Lung (tissue), 12 donors: ENCODE measurements around the gene MTUS2. TPM values are rescaled to one million over a fixed set of nuclear protein-coding genes. Genes with fewer than 3 reads are reported as not detected.

Source experiments
- ATAC-seq: fragments of 200-7000 bp; cut with Tn5 transposase; one replicate; pipeline ENCODE4 v1.9.1; 2020; ENCODE audit warnings: moderate number of reproducible peaks; ENCODE audit not compliant: insufficient read depth, low FRiP score
- DNase-seq, 3 donors: peaks; one replicate each; pipeline ENCODE4 v3.0.0-alpha.2; 2013 to 2017
- H3K27ac ChIP-seq, 2 donors: one replicate each; pipeline ENCODE4 v1.5.1; 2013; ENCODE audit warnings: mild to moderate bottlenecking in 2 of 2, moderate library complexity in 2 of 2, control low read depth in 1 of 2, inconsistent platforms in 1 of 2, low read depth in 1 of 2, low read length in 1 of 2
- H3K27me3 ChIP-seq, 3 donors: one replicate each; pipeline ENCODE4 v1.5.1; 2013; ENCODE audit warnings: low read length in 2 of 3; ENCODE audit not compliant: control insufficient read depth in 3 of 3, insufficient read depth in 3 of 3
- H3K36me3 ChIP-seq, 4 donors: one replicate each; pipeline ENCODE4 v1.5.1; 2013; ENCODE audit warnings: low read length in 4 of 4, mild to moderate bottlenecking in 1 of 4, moderate library complexity in 1 of 4; ENCODE audit not compliant: control insufficient read depth in 4 of 4, insufficient read depth in 4 of 4
- H3K4me1 ChIP-seq, 5 donors: one replicate each; pipeline ENCODE4 v1.5.1; 2013; ENCODE audit warnings: low read length in 5 of 5, mild to moderate bottlenecking in 2 of 5, moderate library complexity in 1 of 5; ENCODE audit not compliant: control insufficient read depth in 5 of 5, insufficient read depth in 5 of 5
- H3K4me3 ChIP-seq: one replicate; pipeline ENCODE4 v1.5.1; 2013; ENCODE audit warnings: mild to moderate bottlenecking, control low read depth, moderate library complexity
- H3K9ac ChIP-seq, 2 donors: one replicate each; pipeline ENCODE4 v1.5.1; 2013; ENCODE audit warnings: low read length in 2 of 2, control low read depth in 1 of 2; ENCODE audit not compliant: insufficient read depth in 1 of 2
- H3K9me3 ChIP-seq, 4 donors: one replicate each; pipeline ENCODE4 v1.5.1; 2013; ENCODE audit warnings: low read length in 3 of 4, mild to moderate bottlenecking in 1 of 4, moderate library complexity in 1 of 4; ENCODE audit not compliant: control insufficient read depth in 4 of 4, insufficient read depth in 3 of 4
- WGBS, 2 donors: extraction: QIAGEN DNeasy Blood & Tissue Kit; methylation state at CpG; one replicate each; pipeline ENCODE4 v1.1.7; 2013; 5-methylcytosine and 5-hydroxymethylcytosine counted together
- polyA plus RNA-seq, 2 donors: library from polyadenylated mRNA; stranded (reverse); fragments of 200-250 nt; gene quantifications; one replicate each; pipeline ENCODE4 v1.2.1, GENCODE V29; 2013
- total RNA-seq, 2 donors: library from RNA; depleted of rRNA in 1 of 2; stranded (reverse); fragments of >200 nt in 1 of 2; gene quantifications; one replicate each; pipeline ENCODE4 v1.2.1, GENCODE V29; 2014 to 2021
- TF ChIP-seq, protein P1 (sequence below): IDR thresholded peaks from 2 replicates; pipeline ENCODE4 v1.5.1; 2012; ENCODE audit warnings: mild to moderate bottlenecking; ENCODE audit errors: control extremely low read depth, extremely low read depth
- donor health status: control.
- donor health status: control.
- donor health status: Bipolar disorder and iron deficiency.
- donor health status: healthy.
- donor health status: DM: yes; HTN: yes; CAD: no.

Gene MTUS2
- total and polyA plus RNA-seq, 4 donors: 0.03 to 0.54 (median 0.08) TPM

DNA sequence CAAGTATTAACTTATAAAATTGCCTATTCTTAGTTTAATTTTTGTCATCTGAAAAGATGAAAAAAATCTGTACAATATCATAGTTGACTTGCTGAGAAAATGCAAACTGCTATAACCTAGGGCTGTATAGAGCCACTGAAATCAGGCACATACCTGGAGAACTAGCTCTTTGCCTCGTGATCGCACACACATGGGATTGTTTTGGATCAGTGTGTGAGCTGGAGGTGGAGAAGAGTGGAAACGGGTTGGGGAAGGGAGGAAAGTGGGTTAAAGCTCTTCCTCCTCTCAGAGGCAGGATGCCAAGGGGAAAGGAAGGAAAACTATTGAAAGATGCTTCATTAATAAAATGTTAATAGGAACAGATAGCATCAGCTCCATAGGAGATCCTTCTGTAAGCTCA, 2.7 kb downstream of the MTUS2 start:
- peaks cover 4 to 35% (median 34%) of the 10 kb centered on the region in 3 donors for H3K27me3 ChIP-seq
- TF ChIP-seq, protein P1, sequence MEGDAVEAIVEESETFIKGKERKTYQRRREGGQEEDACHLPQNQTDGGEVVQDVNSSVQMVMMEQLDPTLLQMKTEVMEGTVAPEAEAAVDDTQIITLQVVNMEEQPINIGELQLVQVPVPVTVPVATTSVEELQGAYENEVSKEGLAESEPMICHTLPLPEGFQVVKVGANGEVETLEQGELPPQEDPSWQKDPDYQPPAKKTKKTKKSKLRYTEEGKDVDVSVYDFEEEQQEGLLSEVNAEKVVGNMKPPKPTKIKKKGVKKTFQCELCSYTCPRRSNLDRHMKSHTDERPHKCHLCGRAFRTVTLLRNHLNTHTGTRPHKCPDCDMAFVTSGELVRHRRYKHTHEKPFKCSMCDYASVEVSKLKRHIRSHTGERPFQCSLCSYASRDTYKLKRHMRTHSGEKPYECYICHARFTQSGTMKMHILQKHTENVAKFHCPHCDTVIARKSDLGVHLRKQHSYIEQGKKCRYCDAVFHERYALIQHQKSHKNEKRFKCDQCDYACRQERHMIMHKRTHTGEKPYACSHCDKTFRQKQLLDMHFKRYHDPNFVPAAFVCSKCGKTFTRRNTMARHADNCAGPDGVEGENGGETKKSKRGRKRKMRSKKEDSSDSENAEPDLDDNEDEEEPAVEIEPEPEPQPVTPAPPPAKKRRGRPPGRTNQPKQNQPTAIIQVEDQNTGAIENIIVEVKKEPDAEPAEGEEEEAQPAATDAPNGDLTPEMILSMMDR: no peak
- H3K9ac ChIP-seq: no peak overlapping the region
- DNase-seq: no peak
- H3K9me3 ChIP-seq: peaks cover 0 to 4% (median 0%) of the 10 kb centered on the region in 4 donors
- H3K27ac ChIP-seq: no peak overlapping the region
- ATAC-seq: no peak
- no peak overlapping the region for H3K4me3 ChIP-seq
- 73 to 85% methylated on average over 3 of the region's 3 CpGs for WGBS, 2 donors
- H3K4me1 ChIP-seq: peaks cover 0 to 10% (median 0%) of the 10 kb centered on the region in 5 donors
- H3K36me3 ChIP-seq: no peaks in the 10 kb centered on the region

DNA sequence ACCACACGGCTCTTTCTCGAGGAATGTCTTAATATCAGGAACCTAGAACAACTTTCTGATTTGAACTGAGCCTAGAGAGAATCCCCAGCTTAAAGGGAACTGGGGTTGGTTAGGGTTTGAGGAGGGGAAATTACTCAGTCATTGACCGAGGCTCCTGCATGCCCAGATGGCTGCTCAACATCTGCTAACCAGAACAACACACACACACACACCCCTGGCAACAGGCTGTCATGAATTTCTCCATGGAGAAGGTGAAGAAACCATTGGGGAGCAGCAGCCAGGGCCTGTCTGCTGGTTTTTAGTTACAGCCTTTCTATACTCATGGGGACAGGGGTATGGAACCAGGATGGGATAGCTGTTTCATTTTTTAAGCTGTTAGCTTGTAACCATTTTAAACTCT, 5.2 kb downstream of the MTUS2 start:
- ATAC-seq: no peak
- no peak for DNase-seq
- Histone ChIP-seq H3K4me3 (no peak overlapping the region), H3K9me3 (peaks cover 0 to 7% (median 5%) of the 10 kb centered on the region in 4 donors), H3K27me3 (peaks cover 0 to 23% (median 20%) of the 10 kb centered on the region in 3 donors), H3K4me1 (peaks cover 0 to 4% (median 0%) of the 10 kb centered on the region in 5 donors), H3K27ac (no peak overlapping the region), H3K9ac (no peak overlapping the region), H3K36me3 (no peaks in the 10 kb centered on the region)
- TF ChIP-seq, protein P1: no peak
- 78 to 82% methylated on average over 3 of the region's 3 CpGs for whole genome bisulfite sequencing, 2 donors

DNA sequence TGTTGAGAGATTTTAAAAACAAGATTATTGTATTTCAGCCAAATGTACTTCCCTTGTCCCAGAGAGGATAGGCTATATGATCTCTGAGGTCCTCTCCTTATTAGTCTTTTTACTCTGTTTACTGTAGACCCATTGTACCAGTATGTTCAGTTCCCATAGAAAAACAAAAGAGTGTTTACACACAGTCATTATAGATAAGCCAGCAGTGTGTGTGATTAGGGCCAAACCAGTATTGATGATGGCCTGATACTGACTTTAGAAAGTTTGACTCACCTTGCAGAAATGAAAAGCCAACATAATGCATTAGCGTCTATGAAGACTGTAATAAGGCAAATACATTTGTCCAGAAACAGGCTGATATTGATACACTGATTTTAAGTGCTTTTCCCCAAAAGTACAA, 6.2 kb downstream of the MTUS2 start:
- Histone ChIP-seq H3K9me3 (peaks cover 0 to 7% (median 5%) of the 10 kb centered on the region in 4 donors), H3K9ac (no peak overlapping the region), H3K27ac (no peak overlapping the region), H3K36me3 (no peaks in the 10 kb centered on the region), H3K27me3 (peaks cover 0 to 15% (median 13%) of the 10 kb centered on the region in 3 donors), H3K4me1 (no peaks in the 10 kb centered on the region), H3K4me3 (no peak overlapping the region)
- 86 to 95% methylated on average over 1 of the region's 1 CpG for WGBS, 2 donors
- ATAC-seq (no peak), DNase-seq (no peak)
- TF ChIP-seq, protein P1: no peak

DNA sequence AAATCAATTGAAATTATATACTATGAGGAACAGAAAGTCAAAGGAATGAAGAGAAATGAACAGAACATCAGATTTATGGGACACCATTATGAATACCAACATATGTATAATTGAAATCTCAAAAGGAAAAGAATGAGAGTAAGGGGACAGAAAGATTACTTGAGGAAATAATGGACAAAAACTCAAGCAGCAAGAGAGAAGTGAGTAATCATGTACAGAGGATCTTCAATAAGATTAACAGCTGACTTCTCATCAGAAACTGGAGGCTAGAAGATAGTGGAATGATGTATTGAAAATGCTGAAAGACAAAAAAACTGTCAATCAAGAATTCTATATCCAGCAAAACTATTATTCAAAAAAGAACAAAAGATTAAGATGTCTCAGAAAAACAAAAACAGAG, 10.4 kb downstream of the MTUS2 start:
- H3K4me3 ChIP-seq: no peak overlapping the region
- H3K9ac ChIP-seq: no peak overlapping the region
- no peaks in the 10 kb centered on the region for H3K36me3 ChIP-seq
- no peak for ATAC-seq
- no peak overlapping the region for H3K27ac ChIP-seq
- DNase-seq: no peak
- H3K9me3 ChIP-seq: peaks cover 0 to 7% (median 3%) of the 10 kb centered on the region in 4 donors
- H3K4me1 ChIP-seq: no peaks in the 10 kb centered on the region
- no peaks in the 10 kb centered on the region for H3K27me3 ChIP-seq
- TF ChIP-seq, protein P1: no peak
